Activated CD4-positive, CD25-positive, alpha-beta regulatory T cell treated with anti-CD3 and anti-CD28 coated beads, Interleukin-2, amount 50 U/mL, for 24 hours (primary cell): ENCODE measurements around the gene MBLAC1.

ENCODE experiments used
- ATAC-seq, 2 donors: fragments of 150-1000 bp; cut with Tn5 transposase; one replicate each; pipeline ENCODE4 v1.10.0; 2021; ENCODE audit warnings: mild to moderate bottlenecking in 1 of 2, moderate library complexity in 1 of 2

The MBLAC1 gene

DNA sequence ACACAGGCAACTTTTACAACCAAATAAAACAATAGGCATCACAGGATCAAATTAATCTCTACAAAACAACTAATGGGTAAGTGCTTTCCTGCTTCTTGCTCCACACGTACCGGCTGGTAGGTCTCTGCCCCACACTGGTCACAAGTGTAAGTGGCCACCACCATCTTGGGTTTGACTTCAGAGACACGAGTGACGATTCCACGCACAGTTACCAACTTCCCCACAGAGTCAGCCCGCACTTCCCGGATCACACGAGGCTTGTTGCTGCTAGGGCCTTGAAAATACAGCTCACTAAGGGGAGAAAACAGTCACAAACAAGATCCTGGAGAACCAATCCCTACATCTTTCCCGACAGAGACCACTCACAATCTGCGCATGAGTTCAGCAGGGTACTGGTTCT lies 27.9 kb upstream of the MBLAC1 start:
- ATAC-seq = no peak

DNA sequence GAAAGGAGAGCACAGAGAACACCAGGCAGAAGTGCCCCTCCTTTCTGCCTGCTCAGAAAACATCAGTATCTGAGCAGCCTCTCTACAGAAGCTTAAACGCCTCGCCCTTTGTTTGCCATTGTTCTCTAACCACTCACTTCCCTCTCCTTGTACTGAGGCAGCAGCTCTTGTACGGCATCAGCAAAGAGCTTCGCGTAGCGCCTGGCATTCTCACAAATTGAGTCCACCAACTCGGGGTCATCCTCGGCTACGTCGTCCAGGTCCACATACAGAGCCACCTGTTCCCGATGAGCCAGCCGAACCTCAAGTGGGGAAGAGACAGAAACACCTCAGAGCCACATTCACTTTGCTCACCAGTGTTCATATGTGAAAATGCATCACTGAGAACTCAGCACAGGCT lies 27.3 kb upstream of the MBLAC1 start:
- no peak for ATAC-seq

DNA sequence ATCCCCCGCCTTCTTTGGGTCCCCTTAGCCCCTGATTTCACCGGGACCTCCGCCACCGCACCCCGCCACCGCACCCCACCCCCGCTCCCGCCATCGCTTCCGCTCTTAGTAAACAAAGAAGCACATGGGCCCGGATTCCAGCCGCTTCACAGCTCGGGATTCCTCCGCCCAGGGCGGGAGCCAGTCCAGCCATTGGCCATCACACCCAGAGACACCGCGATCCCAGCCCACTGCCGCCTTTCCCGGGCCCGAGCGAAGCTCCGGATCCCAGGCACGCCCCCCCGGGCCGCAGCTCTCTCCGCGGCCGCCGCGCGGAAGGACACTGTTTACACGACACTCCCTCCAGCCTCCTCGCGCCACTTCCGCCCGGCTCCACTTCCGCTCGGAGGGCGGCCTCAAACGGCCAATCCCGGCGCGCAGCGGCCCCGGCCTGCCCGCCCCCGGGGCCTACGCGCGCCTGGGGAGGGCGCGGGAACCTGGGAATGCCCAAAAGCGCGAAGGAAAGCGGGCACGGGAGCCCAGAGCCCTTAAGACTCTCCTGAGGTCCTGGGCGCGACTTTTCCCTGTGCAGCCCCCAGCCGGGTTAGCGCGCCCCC lies 26.2 kb upstream of the MBLAC1 start:
- ATAC-seq = peak; percentile 75 to 77

DNA sequence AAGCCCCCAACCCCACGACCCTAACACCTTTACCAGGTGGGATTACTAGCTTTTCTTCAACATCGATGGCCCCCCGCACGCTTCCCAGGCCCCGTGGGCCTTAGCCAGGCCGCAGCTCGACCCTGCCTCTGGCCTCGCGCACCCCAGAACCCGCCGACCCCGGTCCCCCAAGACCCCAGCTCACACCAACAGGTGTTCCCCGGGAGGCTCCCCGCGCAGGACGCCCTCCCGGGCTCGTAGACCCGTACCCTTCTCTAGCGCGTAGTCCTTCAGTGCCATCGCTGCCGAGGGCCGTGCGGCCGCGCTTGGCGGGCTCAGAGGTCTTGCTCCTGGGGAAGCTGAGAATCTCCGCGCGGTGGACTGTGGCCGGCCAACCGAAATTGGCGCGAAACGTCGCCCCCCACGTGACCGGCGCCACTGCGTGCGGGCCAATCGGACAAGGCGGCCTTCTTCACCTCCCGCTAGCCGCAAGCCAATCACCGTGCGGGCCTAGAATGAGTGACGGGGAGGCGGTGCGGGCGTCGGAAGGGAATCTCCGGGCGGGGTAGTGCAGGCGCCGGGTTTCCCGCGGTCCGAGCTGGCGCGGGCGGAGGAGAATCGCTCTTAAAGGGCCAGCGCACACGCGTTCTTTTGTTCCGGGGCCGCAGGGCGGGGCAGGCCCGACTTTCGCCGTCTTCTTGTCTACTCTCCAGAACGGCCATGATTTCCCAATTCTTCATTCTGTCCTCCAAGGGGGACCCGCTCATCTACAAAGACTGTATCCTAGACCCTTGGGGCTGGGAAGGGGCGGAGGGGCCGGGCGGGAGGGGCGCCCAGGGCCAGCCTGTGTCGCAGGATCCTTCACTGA lies 25.5 kb upstream of the MBLAC1 start, which contains the start of the genes AP4M1 and MCM7:
AP4M1 (plus strand) TSS at position 628 of the 847 bp plus-strand sequence; CDS start at position 700, 72 bp downstream.
MCM7 (minus strand) TSS at position 382 of the 847 bp plus-strand sequence; CDS start at position 279, 103 bp downstream.
- peak; percentile 92 for ATAC-seq

DNA sequence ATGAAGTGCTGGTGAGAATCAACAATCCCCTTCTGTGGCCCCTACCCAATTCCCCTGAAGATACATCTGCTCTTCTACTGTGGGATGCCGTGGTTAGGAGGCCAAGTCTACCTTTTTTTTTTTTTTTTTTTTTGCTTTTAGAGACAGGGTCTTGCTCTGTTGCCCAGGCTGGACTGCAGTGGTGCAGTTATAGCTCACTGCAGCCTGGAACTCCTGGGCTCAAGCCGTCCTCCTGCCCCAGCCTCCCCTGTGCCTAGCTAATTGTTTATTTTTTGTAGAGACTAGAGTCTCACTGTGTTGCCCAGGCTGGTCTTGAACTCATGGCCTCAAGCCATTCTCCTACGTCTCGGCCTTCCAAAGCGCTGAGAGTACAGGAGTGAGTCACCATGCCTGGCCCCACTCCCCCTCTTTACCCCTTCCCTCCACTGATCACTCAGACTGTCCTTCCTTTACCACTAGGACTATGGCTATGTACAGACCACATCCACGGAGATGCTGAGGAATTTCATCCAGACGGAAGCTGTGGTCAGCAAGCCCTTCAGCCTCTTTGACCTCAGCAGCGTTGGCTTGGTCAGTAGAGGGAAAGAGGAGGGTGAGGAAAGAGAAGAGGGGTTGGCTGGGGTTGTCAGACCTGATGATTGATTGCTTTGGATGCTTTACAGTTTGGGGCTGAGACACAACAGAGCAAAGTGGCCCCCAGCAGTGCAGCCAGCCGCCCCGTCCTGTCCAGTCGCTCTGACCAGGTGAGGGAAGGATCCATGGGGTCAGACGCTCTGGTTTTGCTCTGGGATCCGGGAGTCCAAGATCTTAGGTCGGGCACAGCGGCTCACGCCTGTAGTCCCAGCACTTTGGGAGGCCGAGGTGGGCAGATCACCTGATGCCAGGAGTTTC lies 23.6 kb upstream of the MBLAC1 start:
- ATAC-seq = no peak

DNA sequence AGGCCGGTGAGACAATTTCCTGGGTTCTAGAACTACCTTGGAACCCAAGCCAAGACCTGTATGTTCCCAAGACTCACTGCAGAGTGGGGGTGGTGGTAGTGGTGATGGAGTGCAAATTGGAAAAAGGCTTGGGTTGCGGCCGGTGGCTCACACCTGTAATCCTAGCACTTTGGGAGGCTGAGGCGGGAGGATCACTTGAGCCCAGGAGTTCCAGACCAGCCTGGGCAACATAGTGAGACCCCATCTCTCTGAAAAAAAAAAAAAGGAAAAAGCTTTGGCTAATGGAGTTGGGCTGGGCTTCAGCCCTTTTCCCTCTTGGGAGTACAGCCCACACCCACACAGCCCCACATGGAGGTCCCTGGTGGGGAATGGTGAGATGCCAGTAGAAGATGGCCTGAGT lies 21.2 kb upstream of the MBLAC1 start:
- no peak for ATAC-seq

DNA sequence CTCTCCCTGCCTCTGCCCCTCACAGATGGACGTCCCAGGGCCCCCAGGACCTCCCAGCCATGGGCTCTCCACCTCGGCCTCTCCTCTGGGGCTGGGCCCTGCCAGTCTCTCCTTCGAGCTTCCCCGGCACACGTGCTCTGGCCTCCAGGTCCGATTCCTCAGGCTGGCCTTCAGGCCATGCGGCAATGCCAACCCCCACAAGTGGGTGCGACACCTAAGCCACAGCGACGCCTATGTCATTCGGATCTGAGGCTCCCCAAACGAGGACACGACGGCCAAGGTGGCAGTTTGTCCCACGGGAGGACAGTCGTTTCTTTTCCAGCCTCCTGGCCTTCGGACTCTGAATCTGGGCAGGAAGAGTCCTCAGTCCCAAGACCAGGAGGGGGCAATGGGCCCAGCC lies 20.1 kb upstream of the MBLAC1 start:
- no peak for ATAC-seq

DNA sequence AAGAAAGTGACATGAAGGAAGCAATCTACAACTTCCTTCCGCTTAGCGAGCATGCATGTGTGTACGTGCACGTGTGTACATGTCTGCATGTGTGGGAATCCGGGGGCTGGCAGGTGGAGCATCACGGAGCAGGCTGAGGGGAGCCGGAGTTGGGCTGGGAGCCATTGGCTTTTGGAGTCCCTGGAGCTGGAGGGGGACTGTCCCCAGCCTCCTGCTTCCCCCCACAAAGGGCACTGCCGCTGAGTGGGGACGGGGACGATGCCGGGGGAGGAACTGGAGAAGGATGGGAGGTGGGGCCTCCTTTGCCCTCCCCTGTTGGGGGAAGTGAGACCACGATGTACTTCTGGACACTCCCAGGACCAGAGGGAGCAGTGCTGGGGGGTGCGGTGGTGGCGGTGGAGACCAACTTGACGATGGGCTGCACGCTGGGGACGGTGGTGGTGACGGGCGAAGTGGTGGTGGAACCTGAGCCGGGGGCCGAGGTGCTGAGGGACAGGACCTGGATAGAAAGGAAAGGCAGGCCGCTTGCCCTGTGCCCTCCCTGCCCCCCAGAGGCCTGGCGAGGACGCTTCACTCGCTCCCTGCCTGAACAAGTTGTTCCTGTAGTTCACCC lies 19.5 kb upstream of the MBLAC1 start:
- ATAC-seq = no peak

DNA sequence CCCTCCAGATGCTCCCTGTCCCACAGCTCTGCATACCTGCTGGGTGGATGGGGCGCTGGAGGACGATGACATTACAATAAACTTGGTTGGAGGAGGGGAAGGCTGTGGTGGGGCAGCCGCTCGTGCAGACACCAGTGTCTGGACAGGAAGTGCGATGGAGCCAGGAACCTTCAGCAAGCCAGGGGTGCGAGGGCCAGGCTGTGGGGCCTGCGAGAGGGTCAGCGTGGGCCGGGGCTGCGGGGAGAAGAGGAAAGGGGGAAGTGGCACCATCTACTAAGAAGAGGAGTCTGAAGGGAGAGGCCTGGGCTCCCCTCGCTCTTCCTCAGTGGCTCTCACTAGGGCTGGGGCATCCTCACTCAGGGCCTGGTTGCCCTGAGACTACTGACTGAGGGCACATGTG lies 18.9 kb upstream of the MBLAC1 start:
- no peak for ATAC-seq

DNA sequence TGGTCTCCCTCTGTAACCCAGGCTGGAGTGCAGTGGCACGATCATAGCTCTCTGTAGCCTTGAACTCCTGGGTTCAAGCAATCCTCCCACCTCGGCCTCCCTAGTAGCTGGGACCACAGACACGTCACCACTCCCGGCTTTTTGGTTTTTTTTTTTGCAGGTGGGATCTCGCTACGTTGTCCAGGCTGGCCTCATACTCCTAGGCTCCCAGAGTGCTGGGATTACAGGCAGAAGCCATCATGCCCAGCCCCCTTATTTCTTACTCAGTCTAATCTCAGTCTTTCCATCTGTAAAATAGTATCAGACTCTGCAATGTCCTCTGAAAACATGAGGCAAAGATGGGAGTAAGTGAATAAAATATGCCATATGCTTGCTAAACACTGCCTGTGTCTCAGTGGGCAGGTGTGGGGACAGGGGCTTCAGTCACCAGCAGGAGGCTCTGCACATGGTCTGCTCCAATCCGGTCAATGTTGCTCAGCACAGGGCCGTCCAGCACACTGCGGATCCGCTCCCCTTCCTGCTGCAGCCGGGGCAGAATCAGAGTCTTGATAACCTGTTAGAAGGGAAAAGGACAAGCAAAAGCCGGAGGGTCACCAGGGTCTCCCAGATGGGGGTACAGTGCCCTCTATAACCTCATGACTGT lies 17.1 kb upstream of the MBLAC1 start:
- ATAC-seq = no peak

DNA sequence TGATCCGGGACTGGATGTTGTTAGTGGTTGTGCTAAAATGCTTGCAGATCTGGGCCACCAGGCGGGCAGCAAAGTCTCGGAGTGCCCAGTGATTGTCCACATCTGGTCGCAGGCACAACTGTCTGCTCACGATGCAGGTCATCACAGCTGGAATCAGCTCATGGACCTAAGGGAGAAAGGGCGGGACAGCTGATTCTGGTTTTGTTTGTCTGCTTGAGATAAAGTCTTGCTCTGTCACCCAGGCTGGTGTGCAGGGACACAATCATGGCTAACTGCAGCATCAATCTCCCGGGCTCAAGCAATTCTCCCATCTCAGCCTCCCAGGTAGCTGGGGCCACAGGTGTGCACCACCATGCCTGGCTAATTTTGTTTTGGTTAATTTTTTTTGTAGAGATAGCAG lies 15.6 kb upstream of the MBLAC1 start:
- ATAC-seq = no peak

DNA sequence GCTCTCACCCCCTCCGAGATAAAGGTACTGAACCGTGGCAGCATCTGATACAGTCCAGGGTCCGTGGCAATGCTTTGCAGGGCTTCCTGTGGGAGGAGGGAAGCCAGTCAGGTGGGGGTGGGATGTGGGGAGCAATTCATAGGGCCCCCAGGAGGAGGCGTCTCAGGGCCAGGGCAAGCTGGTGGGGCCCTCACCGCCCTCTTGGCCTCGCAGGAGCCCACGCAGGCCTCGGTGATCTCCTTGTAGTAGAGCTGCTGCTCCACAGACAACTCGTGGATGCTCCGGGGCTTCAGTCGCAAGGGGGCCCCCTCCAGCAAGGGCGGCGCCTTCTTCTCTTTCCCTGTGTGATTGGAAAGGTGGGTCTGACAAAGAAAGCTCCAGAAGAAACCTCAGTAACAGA lies 14.9 kb upstream of the MBLAC1 start:
- ATAC-seq = no peak

DNA sequence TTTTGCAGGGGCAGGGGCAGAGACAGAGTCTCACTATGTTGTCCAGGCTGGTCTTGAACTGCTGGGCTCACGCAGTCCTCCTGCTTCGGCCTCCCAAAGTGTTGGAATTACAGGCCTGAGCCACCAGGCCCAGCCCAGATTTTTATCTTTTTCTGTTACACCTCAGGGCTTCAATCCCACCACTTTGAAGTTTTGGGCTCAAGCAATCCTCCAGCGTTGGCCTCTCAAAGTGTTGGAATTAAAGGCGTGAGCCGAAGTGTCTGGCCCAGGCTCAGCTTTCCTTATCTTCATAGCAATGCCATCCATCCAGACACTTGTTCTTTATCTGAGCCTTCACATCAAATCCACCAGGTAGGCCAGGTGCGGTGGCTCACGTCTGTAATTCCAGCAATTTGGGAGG lies 11.7 kb upstream of the MBLAC1 start:
- ATAC-seq = no peak

DNA sequence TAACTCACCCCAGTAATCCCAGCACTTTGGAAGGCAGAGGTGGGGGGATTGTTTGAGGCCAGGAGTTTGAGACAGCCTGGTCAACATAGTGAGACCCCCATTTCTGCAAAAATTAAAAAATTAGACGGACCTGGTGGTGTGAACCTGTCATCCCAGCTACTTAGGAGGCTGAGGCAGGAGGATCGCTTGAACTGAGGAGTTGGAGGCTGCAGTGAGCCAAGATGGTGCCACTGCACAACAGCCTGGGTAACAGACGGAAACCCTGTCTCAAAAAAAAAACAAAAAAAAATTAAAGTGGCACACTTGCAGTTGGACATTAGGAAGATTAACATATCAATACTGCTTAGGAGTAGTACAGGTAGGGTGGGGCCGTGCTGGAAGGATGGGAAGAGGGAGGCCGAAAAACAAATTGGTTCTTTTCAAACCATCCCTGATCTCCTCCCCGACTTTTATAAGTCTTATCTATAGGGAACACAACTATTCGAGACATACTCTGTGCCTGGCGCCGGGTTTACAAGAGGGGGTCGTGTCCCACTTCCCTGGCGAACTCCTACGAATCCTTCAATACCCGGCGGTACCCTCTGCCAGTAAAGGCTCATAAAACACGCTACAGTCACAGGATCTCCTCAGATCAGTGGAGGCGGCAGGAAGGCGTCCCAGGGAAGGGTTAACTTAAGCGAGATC lies 8.2 kb upstream of the MBLAC1 start:
- ATAC-seq = no peak

DNA sequence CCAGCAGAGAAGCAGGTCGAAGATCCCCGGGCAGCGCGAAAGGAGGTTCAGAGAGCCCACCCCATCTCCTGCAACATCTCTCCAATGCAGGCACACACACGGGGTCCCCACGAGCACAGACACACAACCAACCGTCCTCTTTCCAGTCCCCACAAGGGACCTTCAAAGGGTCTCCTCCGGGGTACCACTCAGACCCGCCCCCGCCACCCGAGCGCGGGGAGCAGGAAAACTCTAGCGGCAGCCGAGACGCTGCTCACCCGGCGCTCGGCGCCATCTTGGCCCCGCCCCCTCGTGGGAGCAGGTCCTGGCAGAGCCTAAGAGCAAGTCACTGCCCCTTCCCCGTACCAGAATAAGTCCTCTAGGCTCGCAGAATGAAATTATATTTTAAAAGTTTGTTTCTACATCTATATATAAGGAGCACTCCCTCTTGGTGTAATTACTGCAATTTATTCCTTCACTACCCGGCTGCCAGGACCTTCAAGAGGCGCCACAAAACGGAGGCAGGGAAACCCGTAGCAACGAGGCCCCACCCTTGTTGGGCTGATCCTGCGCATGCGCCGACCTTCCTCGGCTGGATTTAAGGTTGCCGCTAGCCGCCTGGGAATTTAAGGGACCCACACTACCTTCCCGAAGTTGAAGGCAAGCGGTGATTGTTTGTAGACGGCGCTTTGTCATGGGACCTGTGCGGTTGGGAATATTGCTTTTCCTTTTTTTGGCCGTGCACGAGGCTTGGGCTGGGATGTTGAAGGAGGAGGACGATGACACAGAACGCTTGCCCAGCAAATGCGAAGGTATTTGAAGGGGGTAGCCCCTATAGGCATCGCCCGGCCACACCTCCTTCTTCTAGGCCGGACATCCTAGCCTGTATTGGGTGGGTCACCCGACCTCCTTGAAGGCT lies 7.4 kb upstream of the MBLAC1 start, which contains the start of the genes CNPY4 and TAF6:
CNPY4 (plus strand) TSS at position 563 of the 898 bp plus-strand sequence; CDS start at position 674, 111 bp downstream.
TAF6 (minus strand) TSS at position 287 of the 898 bp plus-strand sequence. CDS start 5,149 bp downstream, outside the sequence.
- peak; percentile 78 to 80 for ATAC-seq

DNA sequence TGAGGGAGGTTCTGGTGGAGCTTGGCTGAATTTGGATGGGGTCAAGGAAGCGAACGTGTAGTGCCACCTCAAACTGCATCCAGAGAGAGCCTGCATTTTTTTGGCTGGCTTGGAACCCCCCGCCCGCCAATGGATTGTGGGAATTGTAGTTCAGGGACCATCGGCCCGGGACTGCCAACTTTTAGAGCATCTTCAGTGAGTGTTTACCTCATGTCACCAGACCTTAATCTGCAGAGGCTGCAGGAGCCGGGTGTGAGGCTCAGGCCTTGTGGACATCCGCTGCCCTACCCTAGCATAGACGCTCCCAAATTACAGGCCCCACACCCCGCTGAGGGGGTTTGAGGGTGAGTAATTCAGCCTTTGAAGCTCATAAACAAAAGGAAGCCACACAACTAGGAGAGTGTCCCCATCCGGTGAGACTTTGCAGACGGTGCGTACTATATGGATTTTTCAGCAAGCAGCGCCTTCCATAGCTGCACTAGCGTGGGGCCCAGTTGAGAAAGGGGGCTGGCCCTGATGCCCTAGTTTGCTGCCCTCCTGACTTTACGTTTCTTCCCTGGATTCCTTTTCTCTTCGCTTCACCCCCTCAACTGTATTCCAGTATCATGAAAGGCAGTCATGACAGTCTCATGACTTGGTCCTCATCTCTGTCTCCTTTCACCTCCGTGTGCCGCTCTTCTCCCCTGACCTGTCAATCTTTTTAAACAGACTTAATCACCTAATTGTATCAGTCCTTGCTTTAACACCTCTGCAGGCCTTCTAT lies 6.6 kb upstream of the MBLAC1 start:
- ATAC-seq = peak; percentile 55 to 68

DNA sequence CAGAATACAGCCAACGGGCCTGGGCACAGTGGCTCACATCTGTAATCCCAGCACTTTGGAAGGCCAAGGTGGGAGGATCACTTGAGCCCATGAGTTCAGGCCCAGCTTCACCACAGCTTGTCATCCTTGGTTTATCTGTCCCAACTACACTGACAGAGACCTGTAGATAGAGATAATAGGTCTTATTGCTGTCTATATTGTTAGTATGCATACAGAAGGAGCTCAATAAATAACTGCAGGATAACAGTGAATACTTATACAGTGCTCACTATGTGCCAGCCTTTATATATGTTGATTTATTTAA lies 6.1 kb upstream of the MBLAC1 start:
- no peak for ATAC-seq

DNA sequence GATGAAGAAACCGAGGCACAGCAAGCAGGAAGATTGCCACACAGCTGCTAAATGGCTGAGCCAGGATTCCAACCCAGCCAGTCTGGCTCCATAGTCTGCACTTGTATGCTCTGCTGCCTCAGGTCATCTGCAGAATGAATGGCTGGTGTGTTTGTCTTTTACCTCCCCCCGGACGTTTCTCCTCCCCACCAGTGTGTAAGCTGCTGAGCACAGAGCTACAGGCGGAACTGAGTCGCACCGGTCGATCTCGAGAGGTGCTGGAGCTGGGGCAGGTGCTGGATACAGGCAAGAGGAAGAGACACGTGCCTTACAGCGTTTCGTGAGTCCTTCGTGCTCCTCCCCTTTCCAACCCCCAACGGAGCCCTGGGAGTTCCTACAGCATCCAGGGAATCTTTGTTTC lies 4.7 kb upstream of the MBLAC1 start:
- ATAC-seq = no peak

DNA sequence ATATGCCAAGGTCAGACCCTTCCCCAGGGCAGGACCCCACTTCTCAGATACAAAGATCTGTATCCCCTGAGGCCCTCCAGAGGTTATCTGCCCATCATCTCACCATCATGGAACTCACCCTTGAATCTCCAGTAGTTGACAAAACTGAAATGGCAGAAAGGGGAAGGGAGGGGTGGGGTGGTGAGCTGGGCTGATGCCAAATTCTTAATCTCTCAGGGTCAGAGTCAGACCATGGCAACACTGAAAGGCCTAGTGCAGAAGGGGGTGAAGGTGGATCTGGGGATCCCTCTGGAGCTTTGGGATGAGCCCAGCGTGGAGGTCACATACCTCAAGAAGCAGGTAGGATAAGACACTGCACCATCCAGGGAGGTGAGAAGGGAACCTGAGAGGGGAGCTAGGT lies 4.2 kb upstream of the MBLAC1 start:
- no peak for ATAC-seq
